Mesothelial cell of epicardium (in vitro differentiated cells): Measurements from ENCODE around the gene NR5A1. TPM values are rescaled to one million over a fixed set of nuclear protein-coding genes. Genes with fewer than 3 reads are reported as not detected.

Experiments
- DNase-seq, 2 experiments: peaks; one replicate each; pipeline ENCODE4 v3.0.0; 2021; ENCODE audit warnings: low spot score in 2 of 2; ENCODE audit not compliant: unreplicated experiment in 2 of 2
- H3K27ac Mint-ChIP-seq: 2 replicates; pipeline ENCODE4 v1.8.0; 2021; ENCODE audit warnings: mixed read lengths
- H3K27me3 Mint-ChIP-seq: 2 replicates; pipeline ENCODE4 v1.8.0; 2021; ENCODE audit warnings: low read depth, mixed read lengths
- H3K36me3 Mint-ChIP-seq: 2 replicates; pipeline ENCODE4 v1.8.0; 2021; ENCODE audit warnings: mixed read lengths
- H3K4me1 Mint-ChIP-seq: 2 replicates; pipeline ENCODE4 v1.8.0; 2021; ENCODE audit warnings: mixed read lengths
- H3K4me3 Mint-ChIP-seq: 2 replicates; pipeline ENCODE4 v1.8.0; 2021; ENCODE audit warnings: mild to moderate bottlenecking, moderate library complexity, mixed read lengths
- H3K9me3 Mint-ChIP-seq: 2 replicates; pipeline ENCODE4 v1.8.0; 2021; ENCODE audit warnings: mixed read lengths
- CTCF ChIP-seq: fragments of 200-600 bp; sonication (generic); IDR thresholded peaks from one replicate; pipeline ENCODE4 v1.5.0; 2021; ENCODE audit warnings: antibody characterized with exemption; ENCODE audit not compliant: unreplicated experiment
- total RNA-seq: library from RNA; stranded (reverse); gene quantifications from 3 replicates; pipeline ENCODE4 v1.2.1, GENCODE V29; 2021

The NR5A1 gene
- total RNA-seq, 1 donor from 2014 or later: 0.25 TPM

GRCh38 chr9:124485201-124485600 is 22.0 kb downstream of the NR5A1 start:
- H3K36me3 Mint-ChIP-seq: no peaks in the 10 kb centered on the region
- H3K4me3 Mint-ChIP-seq: no peak overlapping the region
- DNase-seq: no peak
- H3K4me1 Mint-ChIP-seq: no peaks in the 10 kb centered on the region
- no peak for TF ChIP-seq CTCF
- no peaks in the 10 kb centered on the region for H3K9me3 Mint-ChIP-seq
- H3K27me3 Mint-ChIP-seq: peaks cover 62% of the 10 kb centered on the region
- H3K27ac Mint-ChIP-seq: no peak overlapping the region

- H3K36me3 Mint-ChIP-seq: no peaks in the 10 kb centered on the region
- no peak for TF ChIP-seq CTCF
- no peak overlapping the region for H3K27ac Mint-ChIP-seq
- H3K9me3 Mint-ChIP-seq: no peaks in the 10 kb centered on the region
- no peak overlapping the region for H3K4me3 Mint-ChIP-seq
- peaks cover 63% of the 10 kb centered on the region for H3K27me3 Mint-ChIP-seq
- H3K4me1 Mint-ChIP-seq: no peaks in the 10 kb centered on the region
- no peak for DNase-seq
These were observed 23.7 kb downstream of the NR5A1 start for GRCh38 chr9:124483481-124483880.

GRCh38 chr9:124482431-124483031 is 24.7 kb downstream of the NR5A1 start:
- TF ChIP-seq CTCF: no peak
- Mint-ChIP-seq H3K27me3 (peaks cover 63% of the 10 kb centered on the region), H3K4me3 (no peak overlapping the region), H3K9me3 (no peaks in the 10 kb centered on the region), H3K27ac (no peak overlapping the region), H3K4me1 (peaks cover 5% of the 10 kb centered on the region), H3K36me3 (no peaks in the 10 kb centered on the region)
- DNase-seq: no peak

GRCh38 chr9:124481115-124481514 is 26.1 kb downstream of the NR5A1 start:
- TF ChIP-seq CTCF: no peak
- H3K27ac Mint-ChIP-seq: no peak overlapping the region
- peaks cover 55% of the 10 kb centered on the region for H3K27me3 Mint-ChIP-seq
- peaks cover 5% of the 10 kb centered on the region for H3K4me1 Mint-ChIP-seq
- DNase-seq: no peak
- no peak overlapping the region for H3K4me3 Mint-ChIP-seq
- H3K36me3 Mint-ChIP-seq: no peaks in the 10 kb centered on the region
- H3K9me3 Mint-ChIP-seq: no peaks in the 10 kb centered on the region

- no peak for DNase-seq
- no peaks in the 10 kb centered on the region for H3K36me3 Mint-ChIP-seq
- H3K4me1 Mint-ChIP-seq: peaks cover 5% of the 10 kb centered on the region
- H3K4me3 Mint-ChIP-seq: no peak overlapping the region
- TF ChIP-seq CTCF: no peak
- no peaks in the 10 kb centered on the region for H3K9me3 Mint-ChIP-seq
- H3K27me3 Mint-ChIP-seq: peaks cover 53% of the 10 kb centered on the region
- H3K27ac Mint-ChIP-seq: no peak overlapping the region
These were observed 26.6 kb downstream of the NR5A1 start for GRCh38 chr9:124480621-124480981.
